BLaER1 treated with 17β-estradiol and CSF1 and Interleukin-3, amounts not matched to agents 10 nM and 100 nM (cell line): Measurements from ENCODE around the gene SLC25A38.
A peak's percentile ranks its signal among the peaks of the same experiment; 100 is the strongest.
"Not testable (repeated sequence)": the region's sequence is repeated elsewhere in the genome, so short reads cannot be mapped to it uniquely, and the experiment has no call there.

Source experiments
- H3K27ac ChIP-seq, 11 experiments: shearing (Covaris generic); formaldehyde crosslinking; 2 replicates each; pipeline ENCODE4 v1.8.1; 2022
- H3K27me3 ChIP-seq, 11 experiments: shearing (Covaris generic); formaldehyde crosslinking; 2 replicates each; pipeline ENCODE4 v1.8.1; 2022
- H3K36me3 ChIP-seq, 11 experiments: shearing (Covaris generic); formaldehyde crosslinking; 2 replicates each; pipeline ENCODE4 v1.8.1; 2022
- H3K4me1 ChIP-seq, 10 experiments: shearing (Covaris generic); formaldehyde crosslinking; 2 replicates each; pipeline ENCODE4 v1.8.1; 2022
- H3K4me2 ChIP-seq, 11 experiments: shearing (Covaris generic); formaldehyde crosslinking; 2 replicates each; pipeline ENCODE4 v1.8.1; 2022
- H3K4me3 ChIP-seq, 10 experiments: shearing (Covaris generic); formaldehyde crosslinking; 2 replicates each; pipeline ENCODE4 v1.8.1; 2022
- H3K9ac ChIP-seq, 11 experiments: shearing (Covaris generic); formaldehyde crosslinking; 2 replicates each; pipeline ENCODE4 v1.8.1; 2022
- H3K9me3 ChIP-seq, 11 experiments: shearing (Covaris generic); formaldehyde crosslinking; replicated peaks in 1 of 11; 2 replicates each; pipeline ENCODE4 v1.8.1; 2022
- H4K20me1 ChIP-seq, 11 experiments: shearing (Covaris generic); formaldehyde crosslinking; 2 replicates each; pipeline ENCODE4 v1.8.1; 2022
- Cebpa-rat ChIP-seq, 11 experiments: shearing (Covaris generic); IDR thresholded peaks; 2 replicates each; pipeline ENCODE4 v1.8.1; 2022

SLC25A38 gene

GRCh38 chr3:39407773-39408492, 24.8 kb downstream of the SLC25A38 start:
- Histone ChIP-seq H3K9me3 (no peaks in the 10 kb centered on the region), H3K4me2 (peak overlapping the region; percentile 80 to 99 (median 94)), H3K4me1 (peaks cover 47 to 59% (median 54%) of the 10 kb centered on the region in 10 experiments), H3K9ac (peak overlapping the region; percentile 85 to 97 (median 93)), H3K27ac (peak overlapping the region in 10 of 11 experiments; percentile 84 to 97 (median 94); a peak in 20 of 22 replicates), H3K4me3 (peak overlapping the region; percentile 67 to 84 (median 74)), H4K20me1 (peaks cover 48 to 63% (median 56%) of the 10 kb centered on the region in 11 experiments; a peak in 21 of 22 replicates), H3K36me3 (peaks cover 52 to 66% (median 57%) of the 10 kb centered on the region in 11 experiments), H3K27me3 (no peaks in the 10 kb centered on the region)
- TF ChIP-seq Cebpa-rat (IDR thresholded peaks at IDR 0.05), result no peak

DNA sequence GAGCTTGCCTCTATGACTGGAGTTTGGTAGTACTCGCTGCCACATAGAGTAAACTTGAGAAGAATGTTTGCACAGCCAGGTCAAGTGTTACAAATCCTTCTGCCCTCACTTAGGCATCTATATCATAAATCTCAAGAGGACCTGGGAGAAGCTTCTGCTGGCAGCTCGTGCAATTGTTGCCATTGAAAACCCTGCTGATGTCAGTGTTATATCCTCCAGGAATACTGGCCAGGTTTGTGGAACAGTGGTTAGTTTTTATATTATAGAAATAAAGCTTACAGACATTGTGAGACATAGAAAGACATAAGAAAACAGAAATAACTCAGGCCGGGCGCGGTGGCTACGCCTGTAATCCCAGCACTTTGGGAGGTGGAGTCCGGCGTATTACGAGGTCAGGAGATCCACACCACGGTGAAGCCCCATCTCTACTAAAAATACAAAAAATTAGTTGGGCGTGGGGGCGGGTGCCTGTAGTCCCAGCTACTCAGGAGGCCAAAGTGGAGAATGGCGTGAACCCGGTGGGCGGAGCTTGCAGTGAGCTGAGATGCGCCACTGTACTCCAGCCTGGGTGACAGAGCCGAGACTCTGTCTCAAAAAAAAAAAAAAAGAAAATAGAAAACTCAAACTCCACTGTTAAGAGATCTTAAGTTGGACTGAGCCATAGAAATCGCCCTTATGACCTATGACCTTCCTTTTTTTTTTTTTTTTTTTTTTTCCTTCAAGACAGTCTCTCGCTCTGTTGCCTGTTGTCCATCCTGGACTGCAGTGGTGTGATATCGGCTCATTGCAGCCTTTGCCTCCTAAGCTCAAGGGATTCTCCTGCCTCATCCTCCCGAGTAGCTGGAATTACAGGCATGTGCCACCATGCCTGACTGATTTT, 25.6 kb downstream of the SLC25A38 start:
- no peaks in the 10 kb centered on the region for H3K9me3 ChIP-seq
- peak overlapping the region; percentile 85 to 97 (median 93) for H3K9ac ChIP-seq
- peaks cover 54 to 71% (median 64%) of the 10 kb centered on the region in 11 experiments; a peak in 21 of 22 replicates for H4K20me1 ChIP-seq
- H3K4me3 ChIP-seq, result peak overlapping the region; percentile 67 to 84 (median 74); a peak in 19 of 20 replicates
- no peak for TF ChIP-seq Cebpa-rat (IDR thresholded peaks at IDR 0.05)
- peak overlapping the region in 9 of 11 experiments; percentile 91 to 97 (median 95); a peak in 18 of 22 replicates for H3K27ac ChIP-seq
- peaks cover 60 to 66% (median 65%) of the 10 kb centered on the region in 11 experiments for H3K36me3 ChIP-seq
- no peaks in the 10 kb centered on the region for H3K27me3 ChIP-seq
- peaks cover 47 to 56% (median 54%) of the 10 kb centered on the region in 10 experiments for H3K4me1 ChIP-seq
- H3K4me2 ChIP-seq, result peak overlapping the region; percentile 80 to 99 (median 94)

- H3K9ac ChIP-seq, result peak overlapping the region; percentile 57 to 97 (median 93); a peak in 21 of 22 replicates
- H3K27ac ChIP-seq, result peak overlapping the region in 10 of 11 experiments; percentile 8 to 97 (median 72); a peak in 18 of 22 replicates
- peaks cover 69 to 75% (median 74%) of the 10 kb centered on the region in 11 experiments for H3K36me3 ChIP-seq
- H3K27me3 ChIP-seq, result no peaks in the 10 kb centered on the region
- no peak for TF ChIP-seq Cebpa-rat (IDR thresholded peaks at IDR 0.05)
- peaks cover 54 to 80% (median 73%) of the 10 kb centered on the region in 11 experiments; a peak in 21 of 22 replicates for H4K20me1 ChIP-seq
- H3K4me1 ChIP-seq, result peaks cover 47 to 56% (median 54%) of the 10 kb centered on the region in 10 experiments
- H3K4me2 ChIP-seq, result peak overlapping the region; percentile 80 to 99 (median 94)
- peak overlapping the region in 8 of 10 experiments; percentile 70 to 84 (median 76); a peak in 15 of 20 replicates for H3K4me3 ChIP-seq
- H3K9me3 ChIP-seq, result no peaks in the 10 kb centered on the region
Observed at GRCh38 chr3:39409514-39410136, 26.5 kb downstream of the SLC25A38 start.

DNA sequence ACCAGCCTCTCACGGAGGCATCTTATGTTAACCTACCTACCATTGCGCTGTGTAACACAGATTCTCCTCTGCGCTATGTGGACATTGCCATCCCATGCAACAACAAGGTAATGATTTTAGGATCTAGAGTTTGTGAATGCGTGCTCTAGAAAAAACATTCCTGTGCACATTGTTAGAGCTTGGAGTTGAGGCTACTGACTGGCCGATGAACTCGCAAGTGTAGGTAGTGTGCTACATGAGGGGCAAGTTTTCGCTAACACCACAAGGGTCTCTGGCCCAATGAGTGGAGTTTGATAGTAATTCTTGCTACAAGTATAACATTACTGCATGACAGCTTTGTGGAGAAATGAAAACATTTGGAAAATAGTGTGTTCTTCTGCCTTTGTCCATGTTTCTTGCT, 27.7 kb downstream of the SLC25A38 start:
- TF ChIP-seq Cebpa-rat (IDR thresholded peaks at IDR 0.05), result no peak
- Histone ChIP-seq H3K4me1 (peaks cover 37 to 50% (median 46%) of the 10 kb centered on the region in 10 experiments), H3K27me3 (no peaks in the 10 kb centered on the region), H3K4me3 (peak overlapping the region in 3 of 10 experiments; percentile 1 to 84 (median 11); a peak in 5 of 20 replicates), H3K4me2 (peak overlapping the region; percentile 13 to 99 (median 94); a peak in 21 of 22 replicates), H3K27ac (peak overlapping the region in 1 of 11 experiments; percentile 31; a peak in 1 of 22 replicates), H3K36me3 (peaks cover 72 to 82% (median 76%) of the 10 kb centered on the region in 11 experiments), H4K20me1 (peaks cover 54 to 91% (median 86%) of the 10 kb centered on the region in 11 experiments; a peak in 21 of 22 replicates), H3K9me3 (no peaks in the 10 kb centered on the region), H3K9ac (peak overlapping the region in 9 of 11 experiments; percentile 11 to 97 (median 35); a peak in 11 of 22 replicates)

- Histone ChIP-seq H3K4me2 (no peak overlapping the region), H3K36me3 (peaks cover 68 to 77% (median 72%) of the 10 kb centered on the region in 11 experiments), H3K9me3 (no peaks in the 10 kb centered on the region), H4K20me1 (peaks cover 52 to 94% (median 92%) of the 10 kb centered on the region in 11 experiments; a peak in 21 of 22 replicates), H3K4me1 (peaks cover 36 to 45% (median 43%) of the 10 kb centered on the region in 10 experiments), H3K9ac (peak overlapping the region in 1 of 11 experiments; percentile 8; a peak in 2 of 22 replicates), H3K27me3 (no peaks in the 10 kb centered on the region), H3K4me3 (no peak overlapping the region), H3K27ac (no peak overlapping the region)
- TF ChIP-seq Cebpa-rat (IDR thresholded peaks at IDR 0.05), result no peak
Observed at GRCh38 chr3:39412668-39413260, 29.6 kb downstream of the SLC25A38 start.

DNA sequence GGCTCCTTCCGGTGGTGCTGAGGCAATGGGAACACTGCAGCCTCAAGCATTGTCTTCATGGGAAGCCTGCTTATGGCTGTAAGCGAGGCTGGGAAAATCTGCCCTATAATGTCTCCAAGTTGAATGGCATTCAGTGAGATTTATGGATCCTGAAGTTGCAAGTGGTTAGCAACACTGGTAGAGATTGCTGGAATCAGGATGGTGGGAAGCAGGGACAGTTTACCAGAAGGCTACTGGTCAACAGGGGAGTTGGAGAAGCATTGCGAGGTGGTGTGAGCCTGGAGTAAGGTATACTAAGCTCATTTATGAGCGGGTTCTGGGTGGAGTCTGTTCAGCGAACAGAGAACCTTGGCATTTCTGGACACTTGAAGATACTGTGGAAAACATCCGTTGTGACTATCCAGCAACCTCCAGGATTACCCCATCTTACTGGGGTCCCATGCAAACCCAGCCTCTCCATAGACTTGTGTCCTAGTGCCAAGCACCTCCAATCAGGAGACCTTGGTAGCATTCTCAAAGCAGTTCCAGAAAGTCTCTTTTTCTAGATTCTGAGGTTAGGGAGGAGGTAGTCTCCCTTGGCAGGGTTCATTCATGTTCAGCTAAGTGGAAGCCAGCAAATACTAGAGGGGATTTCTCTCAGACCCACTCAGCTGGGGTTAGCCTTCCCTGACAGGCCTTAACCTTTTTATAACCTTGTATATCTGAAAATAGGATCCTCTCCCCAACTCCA, 30.7 kb downstream of the SLC25A38 start:
- Histone ChIP-seq H3K27ac (peak overlapping the region in 1 of 11 experiments; percentile 12; a peak in 1 of 22 replicates), H3K9me3 (no peaks in the 10 kb centered on the region), H3K4me2 (no peak overlapping the region), H3K9ac (peak overlapping the region in 1 of 11 experiments; percentile 15; a peak in 1 of 22 replicates), H3K4me3 (no peak overlapping the region), H3K4me1 (peaks cover 26 to 34% (median 32%) of the 10 kb centered on the region in 10 experiments), H4K20me1 (peaks cover 44 to 83% (median 81%) of the 10 kb centered on the region in 11 experiments; a peak in 21 of 22 replicates), H3K36me3 (peaks cover 57 to 66% (median 61%) of the 10 kb centered on the region in 11 experiments), H3K27me3 (no peaks in the 10 kb centered on the region)
- TF ChIP-seq Cebpa-rat (IDR thresholded peaks at IDR 0.05), result no peak

DNA sequence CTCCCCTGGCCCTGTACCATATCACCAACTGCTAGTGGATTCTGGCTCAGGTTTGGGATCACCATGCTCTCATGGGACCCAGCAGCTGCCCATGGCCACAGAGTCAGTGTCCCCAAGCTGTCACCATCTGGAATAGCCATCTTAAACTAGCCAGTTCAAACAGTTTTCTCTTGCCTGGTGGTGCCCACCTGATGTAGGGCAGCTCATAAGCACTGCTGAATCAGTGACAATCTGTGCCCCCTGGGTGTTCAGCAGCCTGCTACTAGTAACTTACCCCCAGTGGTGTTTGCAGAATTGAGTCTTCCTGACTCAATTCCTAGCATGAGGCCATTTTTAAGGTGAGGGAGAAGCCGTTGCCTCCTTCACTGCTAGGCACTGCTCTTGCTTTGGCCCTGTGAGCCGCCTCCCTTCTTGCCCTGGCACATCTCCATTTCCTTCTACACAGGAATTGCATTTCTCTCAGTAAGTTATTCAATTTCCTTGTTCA, 31.3 kb downstream of the SLC25A38 start:
- 0 out of 22 replicates have a peak overlapping the region, but pooled peaks of 1 of the 11 experiments have one; percentile 15 for H3K9ac ChIP-seq
- H3K4me2 ChIP-seq, result no peak overlapping the region
- no peaks in the 10 kb centered on the region for H3K27me3 ChIP-seq
- H3K4me1 ChIP-seq, result peaks cover 19 to 28% (median 26%) of the 10 kb centered on the region in 10 experiments
- no peak overlapping the region for H3K4me3 ChIP-seq
- H4K20me1 ChIP-seq, result peaks cover 40 to 77% (median 75%) of the 10 kb centered on the region in 11 experiments; a peak in 21 of 22 replicates
- peaks cover 51 to 60% (median 55%) of the 10 kb centered on the region in 11 experiments for H3K36me3 ChIP-seq
- peak overlapping the region in 1 of 11 experiments; percentile 12; a peak in 1 of 22 replicates for H3K27ac ChIP-seq
- no peaks in the 10 kb centered on the region for H3K9me3 ChIP-seq
- no peak for TF ChIP-seq Cebpa-rat (IDR thresholded peaks at IDR 0.05)

GRCh38 chr3:39415302-39415701, 32.1 kb downstream of the SLC25A38 start:
- Histone ChIP-seq H3K4me1 (peaks cover 12 to 19% (median 18%) of the 10 kb centered on the region in 10 experiments), H4K20me1 (peaks cover 32 to 69% (median 67%) of the 10 kb centered on the region in 11 experiments; a peak in 21 of 22 replicates), H3K36me3 (peaks cover 43 to 52% (median 47%) of the 10 kb centered on the region in 11 experiments)
- not testable (repeated sequence) for H3K27me3 ChIP-seq, H3K9me3 ChIP-seq, H3K27ac ChIP-seq, H3K4me3 ChIP-seq, H3K4me2 ChIP-seq, H3K9ac ChIP-seq
